D721Med (cell line): ENCODE results near the gene GUCY1A1.
"Not testable (repeated sequence)": the region's sequence is repeated elsewhere in the genome, so short reads cannot be mapped to it uniquely, and the experiment has no call there.

ENCODE experiments used
- DNase-seq: peaks from one replicate; pipeline ENCODE4 v3.0.0; 2011; ENCODE audit warnings: low spot score; ENCODE audit not compliant: insufficient read length
- FAIRE-seq: peaks from 2 replicates; lab custom pipeline; 2011; peaks lifted over from hg19 to GRCh38; lab: Jason Lieb, UNC
- TF ChIP-seq, protein P1 (sequence below): IDR thresholded peaks from 2 replicates; pipeline ENCODE4 v1.5.1; 2012; ENCODE audit warnings: mild to moderate bottlenecking, control low read depth; ENCODE audit not compliant: insufficient read depth; ENCODE audit errors: missing control alignments

Gene GUCY1A1

DNA sequence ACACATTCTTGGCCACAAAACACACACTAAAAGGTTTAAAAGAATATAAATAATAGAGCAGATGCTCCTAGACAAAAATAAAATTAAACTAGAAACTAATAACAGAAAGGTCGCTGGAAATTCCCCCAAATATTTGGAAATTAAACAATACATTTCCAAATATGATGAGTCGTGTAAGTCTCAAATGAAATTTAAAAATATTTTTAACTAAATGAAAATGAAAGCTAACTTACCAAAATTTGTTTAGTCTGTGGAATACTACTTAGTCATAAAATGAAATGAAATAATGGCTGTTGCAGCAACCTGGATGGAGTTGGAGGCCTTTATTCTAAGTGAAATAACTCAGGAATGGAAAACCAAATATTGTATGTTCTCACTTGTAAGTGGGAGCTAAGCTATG is 20.6 kb upstream of the GUCY1A1 start:
- no peak for FAIRE-seq
- DNase-seq, result no peak
- TF ChIP-seq, protein P1, sequence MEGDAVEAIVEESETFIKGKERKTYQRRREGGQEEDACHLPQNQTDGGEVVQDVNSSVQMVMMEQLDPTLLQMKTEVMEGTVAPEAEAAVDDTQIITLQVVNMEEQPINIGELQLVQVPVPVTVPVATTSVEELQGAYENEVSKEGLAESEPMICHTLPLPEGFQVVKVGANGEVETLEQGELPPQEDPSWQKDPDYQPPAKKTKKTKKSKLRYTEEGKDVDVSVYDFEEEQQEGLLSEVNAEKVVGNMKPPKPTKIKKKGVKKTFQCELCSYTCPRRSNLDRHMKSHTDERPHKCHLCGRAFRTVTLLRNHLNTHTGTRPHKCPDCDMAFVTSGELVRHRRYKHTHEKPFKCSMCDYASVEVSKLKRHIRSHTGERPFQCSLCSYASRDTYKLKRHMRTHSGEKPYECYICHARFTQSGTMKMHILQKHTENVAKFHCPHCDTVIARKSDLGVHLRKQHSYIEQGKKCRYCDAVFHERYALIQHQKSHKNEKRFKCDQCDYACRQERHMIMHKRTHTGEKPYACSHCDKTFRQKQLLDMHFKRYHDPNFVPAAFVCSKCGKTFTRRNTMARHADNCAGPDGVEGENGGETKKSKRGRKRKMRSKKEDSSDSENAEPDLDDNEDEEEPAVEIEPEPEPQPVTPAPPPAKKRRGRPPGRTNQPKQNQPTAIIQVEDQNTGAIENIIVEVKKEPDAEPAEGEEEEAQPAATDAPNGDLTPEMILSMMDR, result no peak

DNA sequence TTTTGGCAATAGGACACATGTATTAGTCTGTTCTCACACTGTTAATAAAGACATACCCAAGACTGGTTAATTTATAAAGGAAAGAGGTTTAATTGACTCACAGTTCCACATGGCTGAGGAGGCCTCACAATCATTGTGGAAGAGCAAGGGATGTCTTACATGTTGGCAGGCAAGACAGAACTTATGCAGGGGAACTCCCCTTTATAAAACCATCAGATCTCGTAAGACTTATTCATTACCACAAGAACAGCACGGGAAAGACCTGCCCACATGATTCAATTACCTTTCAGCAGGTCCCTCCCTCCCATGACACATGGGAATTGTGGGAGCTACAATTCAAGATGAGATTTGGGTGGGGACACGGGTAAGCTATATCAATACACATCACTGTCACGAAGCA is 15.9 kb upstream of the GUCY1A1 start:
- not testable (repeated sequence) for DNase-seq, FAIRE-seq

DNA sequence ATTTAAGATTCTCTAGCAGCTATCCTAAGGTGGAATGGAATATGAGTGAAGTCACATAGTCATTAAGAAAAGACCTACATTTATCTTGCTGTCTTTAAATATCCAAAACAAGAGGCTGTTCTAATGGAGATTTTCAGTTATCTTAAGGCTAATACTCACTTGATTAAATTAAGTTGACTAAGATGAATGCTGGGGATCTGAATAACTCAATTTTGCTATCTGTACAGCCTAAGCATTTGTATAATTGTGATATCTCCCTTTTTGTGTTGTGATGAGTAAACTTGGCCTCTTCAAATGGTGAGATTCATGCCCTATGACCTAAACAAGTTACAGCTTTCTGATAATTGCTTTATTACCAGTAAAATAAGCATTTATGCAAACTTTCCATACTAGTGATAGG is 13.6 kb upstream of the GUCY1A1 start:
- TF ChIP-seq, protein P1, result no peak
- no peak for FAIRE-seq
- no peak for DNase-seq

DNA sequence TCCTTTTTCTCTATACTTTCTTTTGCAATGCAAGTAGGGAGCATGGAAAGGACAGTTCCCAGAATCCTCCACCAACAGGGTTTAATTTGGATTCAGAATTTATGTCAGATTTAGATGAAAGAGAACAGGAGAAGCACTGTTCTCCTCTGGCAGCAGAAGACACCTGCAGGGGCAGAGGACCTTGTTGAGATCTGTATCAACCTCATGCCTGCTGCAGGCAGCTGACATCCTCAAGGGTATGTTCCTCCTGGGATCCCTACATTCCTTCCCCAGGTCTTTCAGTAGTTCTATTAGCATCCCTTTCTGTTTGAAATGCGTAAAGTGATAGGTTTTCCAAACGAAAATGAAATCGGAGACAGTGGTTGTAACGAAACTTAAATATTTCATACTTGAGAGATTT is 10.6 kb upstream of the GUCY1A1 start:
- no peak for FAIRE-seq

DNA sequence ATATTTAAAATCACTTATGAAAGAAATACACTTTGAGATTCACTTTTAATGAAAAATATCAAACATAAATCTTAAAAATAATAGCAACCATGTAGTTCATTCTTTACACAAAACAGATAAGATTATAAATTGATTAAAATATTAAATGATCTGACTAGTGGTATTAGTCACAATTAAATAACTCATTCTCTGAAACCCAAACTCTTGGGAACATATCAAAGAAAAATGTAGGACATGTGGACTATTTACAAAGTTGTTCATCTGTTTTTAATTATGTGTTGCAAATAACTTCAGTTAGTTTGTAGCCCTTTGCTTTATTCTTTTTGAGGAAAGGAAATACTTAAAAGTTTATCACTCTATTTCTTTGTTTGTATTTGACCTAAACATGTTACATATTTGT is 9.5 kb upstream of the GUCY1A1 start:
- FAIRE-seq, result no peak
- TF ChIP-seq, protein P1, result no peak
- DNase-seq, result no peak

More for the DNA sequence above, 10.6 kb upstream of the GUCY1A1 start:
- no peak for DNase-seq
- TF ChIP-seq, protein P1, result no peak

- DNase-seq (no peak), FAIRE-seq (no peak)
- TF ChIP-seq, protein P1, result no peak
Measured at GRCh38 chr4:155657985-155658680, 8.5 kb upstream of the GUCY1A1 start.

- TF ChIP-seq, protein P1, result no peak
- FAIRE-seq (no peak), DNase-seq (no peak)
Measured at GRCh38 chr4:155658681-155659064, 8.0 kb upstream of the GUCY1A1 start.
